RWPE1 (cell line): Measurements from ENCODE around the gene RPL15.

Source experiments
- CTCF ChIA-PET: fragments of 350-600 bp; sonication (Branson Sonifier 250); formaldehyde crosslinking; extraction: SDS; loops from one replicate; lab custom pipeline; 2021; lab: Yijun Ruan, JAX
- POLR2A ChIA-PET: fragments of 400-600 bp; formaldehyde crosslinking; extraction: SDS; loops from one replicate; lab custom pipeline; 2020; ENCODE audit warnings: antibody characterized with exemption; ENCODE audit not compliant: low non-redundant PET; lab: Yijun Ruan, JAX
- DNase-seq: peaks from one replicate; pipeline ENCODE4 v3.0.0; 2012; ENCODE audit warnings: low spot score
- H3K27ac ChIP-seq: fragments of 450-650 bp; 2 replicates; pipeline ENCODE4 v1.5.1; 2017
- CTCF ChIP-seq: fragments of 450-650 bp; conservative IDR thresholded peaks from 2 replicates; pipeline ENCODE4 v1.5.1; 2017; ENCODE audit warnings: low read depth, mild to moderate bottlenecking

RPL15 gene

GRCh38 chr3:23873941-23874340 is 43.0 kb upstream of the RPL15 start:
- ChIA-PET CTCF (interaction anchor here (0.7 kb wide), 1 partner anchor 8 kb away, joined by 4 read pairs; no protein-coding TSS in a partner anchor), POLR2A (no interaction called here)
- DNase-seq = no peak
- peak overlapping the region; percentile 58; the same call in 1 of the 2 replicates for H3K27ac ChIP-seq
- no peak for TF ChIP-seq CTCF

GRCh38 chr3:23874359-23875112 is 42.4 kb upstream of the RPL15 start:
- TF ChIP-seq CTCF = no peak
- ChIA-PET CTCF (interaction anchor here (0.7 to 1.2 kb wide), 2 partner anchors 8 to 14 kb away, joined by 3 to 4 read pairs; no protein-coding TSS in a partner anchor), POLR2A (no interaction called here)
- peak; percentile 22 for DNase-seq
- no peak overlapping the region for H3K27ac ChIP-seq

- no peak for TF ChIP-seq CTCF
- H3K27ac ChIP-seq = no peak overlapping the region
- no peak for DNase-seq
- ChIA-PET CTCF (interaction anchor here (1.2 kb wide), 1 partner anchor 13 kb away, joined by 3 read pairs; no protein-coding TSS in a partner anchor), POLR2A (no interaction called here)
These were observed 41.7 kb upstream of the RPL15 start for GRCh38 chr3:23875113-23875725.

- no peak for TF ChIP-seq CTCF
- ChIA-PET CTCF (no interaction called here), POLR2A (no interaction called here)
- DNase-seq = no peak
- peak overlapping the region; percentile 40; the same call in 1 of the 2 replicates for H3K27ac ChIP-seq
These were observed 40.0 kb upstream of the RPL15 start for GRCh38 chr3:23876923-23877322.

GRCh38 chr3:23877329-23877980 is 39.5 kb upstream of the RPL15 start:
- TF ChIP-seq CTCF = no peak
- peak overlapping the region; percentile 40 for H3K27ac ChIP-seq
- ChIA-PET CTCF (no interaction called here), POLR2A (no interaction called here)
- DNase-seq = peak; percentile 27

GRCh38 chr3:23879485-23879884 is 37.4 kb upstream of the RPL15 start:
- H3K27ac ChIP-seq = no peak overlapping the region
- POLR2A ChIA-PET = no interaction called here
- CTCF ChIA-PET = no interaction called here
- DNase-seq = no peak
- TF ChIP-seq CTCF = no peak
